ENCODE measurements around the gene DNAJA2.
"Not testable (repeated sequence)": the region's sequence is repeated elsewhere in the genome, so short reads cannot be mapped to it uniquely, and the experiment has no call there.

DNAJA2 gene

DNA sequence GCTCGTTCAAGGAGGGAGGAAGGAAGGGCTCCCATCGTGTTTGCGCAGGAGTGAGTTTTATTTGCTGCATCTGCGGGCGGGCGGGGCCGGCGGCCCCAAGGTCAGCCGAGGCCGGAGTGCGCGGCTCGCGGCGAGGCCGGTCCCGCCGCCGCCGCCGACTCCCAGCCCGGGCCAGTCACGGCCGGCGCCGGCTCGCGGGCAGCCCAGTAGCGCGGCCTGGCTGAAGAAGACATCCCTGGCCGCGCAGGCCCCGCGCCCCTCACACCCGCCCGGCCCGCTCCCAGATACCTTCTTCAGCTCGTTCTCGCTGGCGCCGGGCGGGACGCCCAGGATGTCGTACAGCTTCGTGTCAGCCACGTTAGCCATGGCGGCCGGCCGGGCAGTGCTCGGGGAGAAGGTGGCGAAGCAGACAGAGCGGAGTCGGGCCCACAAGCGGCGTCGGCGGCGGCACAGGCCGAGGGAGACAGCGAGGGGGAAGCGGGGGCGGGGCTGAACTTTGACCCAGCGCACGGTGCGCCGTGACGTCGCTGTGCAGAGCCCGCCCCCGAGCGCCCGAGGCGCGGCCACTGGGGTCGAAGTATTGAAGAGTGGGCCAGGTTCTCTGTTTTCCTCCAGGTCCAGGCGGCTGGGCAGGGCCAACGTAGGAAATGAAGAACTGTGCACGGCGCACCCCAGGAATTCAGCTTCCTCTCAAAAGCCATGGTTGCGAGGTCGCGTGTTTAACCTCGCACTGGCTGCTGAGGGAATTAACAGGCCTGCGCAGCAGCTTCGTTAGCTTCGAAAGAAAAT, at the start of gene DNAJA2:
DNAJA2 (minus strand) TSS at position 468 of the 789 bp plus-strand sequence; CDS start at position 366, 102 bp downstream.
- peak; percentile 81 for DNase-seq

- DNase-seq = no peak
Observed at GRCh38 chr16:47019568-47019967, 46.1 kb upstream of the DNAJA2 start.

DNA sequence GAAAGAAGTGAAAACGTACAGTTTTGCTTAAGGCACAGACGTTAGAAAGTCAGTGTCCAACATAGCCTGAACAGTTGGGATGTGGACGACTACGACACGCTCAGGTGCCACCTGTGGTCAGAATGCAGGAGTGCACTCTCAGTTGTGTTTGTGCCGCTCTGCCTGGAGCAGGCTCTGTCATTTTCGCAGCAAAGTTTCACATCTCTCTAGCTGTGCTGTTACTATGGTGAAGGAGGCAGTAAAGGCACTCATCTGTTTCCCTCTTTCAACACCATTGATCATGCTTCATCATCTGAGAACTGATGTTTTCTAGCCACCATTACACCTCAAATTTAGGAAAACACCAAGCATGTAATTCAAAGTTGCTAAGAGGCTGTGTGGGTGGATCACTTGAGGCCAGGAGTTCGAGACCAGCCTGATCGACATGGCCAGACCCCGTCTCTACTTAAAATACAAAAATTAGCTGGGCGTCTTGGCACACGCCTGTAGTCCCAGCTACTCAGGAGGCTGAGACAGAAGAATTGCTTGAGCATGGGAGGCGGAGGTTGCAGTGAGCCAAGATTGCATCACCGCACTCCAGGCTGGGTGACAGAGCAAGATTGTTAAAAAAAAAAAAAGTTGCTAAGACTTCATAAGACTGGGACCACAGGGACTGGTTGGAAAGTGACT, 44.9 kb upstream of the DNAJA2 start:
- DNase-seq = no peak

- DNase-seq = no peak
Observed at GRCh38 chr16:47017636-47018035, 44.2 kb upstream of the DNAJA2 start.

DNA sequence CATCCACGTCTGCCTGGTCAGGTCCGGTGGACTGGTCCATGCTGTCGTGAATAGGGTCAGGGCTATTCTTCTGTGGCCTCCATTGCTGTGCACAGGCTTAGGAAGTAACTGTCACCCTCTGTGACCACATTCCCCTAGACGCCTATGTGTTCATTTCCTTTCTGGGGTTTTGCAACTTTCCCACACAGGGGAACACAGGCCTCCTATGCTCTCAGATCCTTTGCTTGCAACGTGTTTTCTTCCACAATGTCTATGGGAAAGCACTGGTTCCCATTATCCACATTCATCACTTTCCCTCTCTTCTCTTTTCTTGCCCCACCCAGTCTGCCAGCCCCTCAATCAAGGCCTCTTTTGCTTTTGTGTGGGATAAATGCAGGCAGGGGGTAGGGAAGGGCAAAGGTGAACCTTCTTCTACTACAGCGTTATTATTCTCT, 43.2 kb upstream of the DNAJA2 start:
- peak; percentile 46 for DNase-seq

GRCh38 chr16:47013910-47014309, 40.4 kb upstream of the DNAJA2 start:
- DNase-seq = no peak

- no peak for DNase-seq
Observed at GRCh38 chr16:47013172-47013571, 39.7 kb upstream of the DNAJA2 start.

- DNase-seq = not testable (repeated sequence)
Observed at GRCh38 chr16:47010812-47011211, 37.3 kb upstream of the DNAJA2 start.

GRCh38 chr16:47008612-47009011, 35.1 kb upstream of the DNAJA2 start:
- DNase-seq = no peak

- DNase-seq = no peak
Observed at GRCh38 chr16:47008174-47008573, 34.7 kb upstream of the DNAJA2 start.

DNA sequence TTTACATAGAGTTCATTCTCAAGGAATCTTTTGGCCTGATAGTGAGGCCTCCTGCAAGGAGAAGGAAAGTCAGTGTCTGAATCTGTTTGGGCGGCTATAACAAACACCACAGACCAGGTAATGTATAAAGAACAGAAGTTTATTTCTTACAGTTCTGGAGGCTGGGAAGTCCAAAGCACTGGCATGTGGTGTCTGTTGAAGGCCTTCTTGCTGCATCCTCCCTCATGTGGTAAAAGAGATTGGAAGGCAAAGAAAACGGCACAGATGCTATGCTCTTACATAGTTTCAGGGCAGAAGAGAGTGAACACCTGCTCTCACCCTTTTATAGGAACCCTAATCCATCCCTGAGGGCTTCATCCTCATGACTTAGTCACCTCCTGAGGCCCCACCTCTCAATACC, 31.2 kb upstream of the DNAJA2 start:
- no peak for DNase-seq

- DNase-seq = not testable (repeated sequence)
Observed at GRCh38 chr16:47000066-47000465, 26.6 kb upstream of the DNAJA2 start.

- DNase-seq = no peak
Observed at GRCh38 chr16:46997844-46998243, 24.4 kb upstream of the DNAJA2 start.

DNA sequence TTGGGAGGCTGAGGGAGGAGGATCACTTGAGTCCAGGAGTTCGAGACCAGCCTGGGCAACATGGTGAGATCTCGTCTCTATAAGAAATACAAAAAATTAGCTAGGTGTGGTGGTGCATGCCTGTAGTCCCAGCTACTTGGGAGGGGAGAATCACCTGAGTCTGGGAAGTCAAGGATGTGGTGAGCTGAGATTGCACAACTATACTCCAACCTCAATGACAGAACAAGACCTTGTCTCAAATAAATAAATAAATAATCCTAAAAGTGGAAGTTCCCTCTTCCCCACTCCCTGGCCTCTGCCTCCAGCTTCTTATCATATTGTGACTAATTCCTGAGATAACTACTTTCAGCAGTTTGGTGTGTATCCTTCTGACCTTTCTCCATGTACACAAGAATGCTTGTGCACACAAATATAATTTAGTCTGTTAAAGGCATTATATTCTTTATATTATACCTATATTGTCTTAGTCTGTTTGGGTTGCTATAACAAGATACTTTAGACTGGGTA, 23.5 kb upstream of the DNAJA2 start:
- DNase-seq = no peak

GRCh38 chr16:46996391-46996790, 22.9 kb upstream of the DNAJA2 start:
- DNase-seq = no peak

- DNase-seq = no peak
Observed at GRCh38 chr16:46991729-46992704, 18.5 kb upstream of the DNAJA2 start.

DNA sequence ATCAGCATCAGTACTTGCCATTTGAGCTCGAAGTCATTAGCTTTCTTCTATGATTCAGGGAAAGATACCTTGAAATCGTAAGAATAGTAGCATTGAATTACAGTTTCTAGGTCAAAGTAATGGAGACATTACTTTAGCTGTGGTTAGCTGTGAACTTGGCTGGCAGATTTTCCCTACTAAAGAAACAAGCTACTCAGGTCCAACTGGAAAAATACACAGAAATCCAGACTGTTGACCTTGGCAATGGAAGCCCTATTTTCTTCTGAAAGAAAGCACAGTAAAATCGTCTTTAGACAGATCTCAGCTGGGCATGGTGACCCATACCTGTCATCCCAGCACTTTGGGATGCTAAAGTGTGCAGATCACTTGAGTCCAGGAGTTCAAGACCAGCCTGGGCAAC, 13.4 kb upstream of the DNAJA2 start:
- no peak for DNase-seq

- DNase-seq = no peak
Observed at GRCh38 chr16:46986438-46986837, 13.0 kb upstream of the DNAJA2 start.

- DNase-seq = no peak
Observed at GRCh38 chr16:46982335-46982734, 8.9 kb upstream of the DNAJA2 start.

GRCh38 chr16:46980926-46981325, 7.5 kb upstream of the DNAJA2 start:
- no peak for DNase-seq

DNA sequence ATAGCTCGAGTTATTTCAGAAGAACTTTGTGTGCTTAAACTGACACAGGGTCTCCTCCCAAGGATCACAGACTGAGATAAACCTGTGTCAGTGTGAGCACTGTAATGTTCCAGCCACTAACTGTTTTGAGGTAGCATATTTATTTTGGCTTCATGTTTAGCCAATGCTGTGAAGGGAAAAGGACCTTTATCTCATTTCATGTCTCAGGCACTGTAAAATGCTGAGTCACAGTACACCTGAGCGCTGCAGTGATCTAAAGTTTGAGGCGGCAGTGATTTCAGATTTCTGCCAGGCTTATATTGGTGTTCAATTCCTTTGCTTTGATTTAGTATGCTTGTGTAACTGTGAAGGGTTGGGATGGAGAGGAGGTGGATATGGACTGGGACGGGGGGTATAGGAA, 3.1 kb upstream of the DNAJA2 start:
- no peak for DNase-seq

GRCh38 chr16:46975908-46976470, 2.5 kb upstream of the DNAJA2 start:
- no peak for DNase-seq

DNA sequence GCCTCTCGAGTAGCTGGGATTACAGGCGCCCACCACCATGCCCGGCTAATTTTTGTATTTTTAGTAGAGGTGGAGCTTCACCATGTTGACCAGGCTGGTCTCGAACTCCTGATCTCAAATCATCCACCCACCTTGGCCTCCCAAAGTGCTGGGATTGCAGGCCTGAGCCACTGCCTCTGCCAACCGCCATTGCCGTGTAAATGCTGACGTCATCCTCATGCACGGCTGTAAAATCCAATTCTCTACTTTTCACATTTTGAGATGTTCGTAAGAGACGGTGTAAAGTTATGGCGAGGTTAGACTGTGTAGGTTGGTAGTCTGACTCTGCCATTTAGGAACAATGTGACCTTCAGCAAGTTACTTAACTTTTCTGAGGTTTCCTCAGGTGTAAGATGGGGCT, 1.7 kb upstream of the DNAJA2 start:
- DNase-seq = no peak
